GM18498 (cell line): ENCODE measurements around the gene ENDOD1.
A peak's percentile ranks its signal among the peaks of the same experiment; 100 is the strongest.

Source experiments
- ATAC-seq: cut with Tn5 transposase; IDR thresholded peaks from one replicate; pipeline ENCODE4 v1.9.1; 2021; ENCODE audit warnings: mild to moderate bottlenecking, moderate library complexity; ENCODE audit not compliant: unreplicated experiment

Gene ENDOD1

DNA sequence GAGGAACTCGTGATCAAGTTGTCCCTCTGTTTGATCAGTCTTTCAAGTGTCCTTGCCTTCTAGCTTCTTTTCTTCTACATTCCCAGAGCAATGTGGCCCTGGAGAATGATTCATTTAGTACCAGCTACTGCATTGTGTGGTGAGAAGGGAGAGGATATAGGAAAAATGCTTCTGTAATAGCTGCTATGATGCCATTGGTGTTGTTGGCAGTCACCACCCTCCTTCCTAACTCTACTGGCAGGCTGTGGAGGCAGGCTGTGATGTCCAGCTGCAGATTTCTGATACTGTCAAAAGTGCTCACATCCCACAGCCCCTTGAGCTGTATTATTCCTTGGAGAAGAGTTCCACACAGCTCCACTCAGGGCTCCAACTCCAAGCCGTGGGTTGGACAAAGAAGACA lies 52.8 kb downstream of the ENDOD1 start:
- ATAC-seq: no peak

DNA sequence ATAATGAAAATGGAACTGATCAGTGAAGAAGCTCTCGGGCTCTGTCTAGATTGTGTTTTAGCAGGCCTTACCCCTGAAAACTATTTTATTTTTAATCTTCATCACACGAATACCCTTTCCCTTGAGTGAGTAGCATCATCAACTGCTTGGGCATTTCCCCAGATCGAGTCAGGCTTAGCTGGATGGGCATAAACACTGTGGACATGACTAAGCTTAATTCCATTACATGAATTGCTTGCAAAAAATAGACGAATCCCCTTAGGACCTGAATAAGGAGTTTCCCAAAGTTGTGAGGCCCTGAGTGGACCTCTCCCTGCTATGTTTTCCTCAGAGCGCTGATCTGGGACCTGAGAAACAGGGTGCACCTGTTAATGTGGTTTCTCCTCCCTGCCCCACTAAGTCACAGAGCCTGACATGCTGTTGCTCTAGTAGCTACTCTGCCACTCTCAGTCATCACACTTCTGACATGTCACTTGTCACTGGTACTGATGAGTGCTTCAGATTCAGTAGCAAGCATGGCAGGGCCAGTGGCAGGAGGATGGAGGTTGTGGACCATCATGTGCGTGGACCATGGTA lies 53.5 kb downstream of the ENDOD1 start:
- ATAC-seq: no peak

DNA sequence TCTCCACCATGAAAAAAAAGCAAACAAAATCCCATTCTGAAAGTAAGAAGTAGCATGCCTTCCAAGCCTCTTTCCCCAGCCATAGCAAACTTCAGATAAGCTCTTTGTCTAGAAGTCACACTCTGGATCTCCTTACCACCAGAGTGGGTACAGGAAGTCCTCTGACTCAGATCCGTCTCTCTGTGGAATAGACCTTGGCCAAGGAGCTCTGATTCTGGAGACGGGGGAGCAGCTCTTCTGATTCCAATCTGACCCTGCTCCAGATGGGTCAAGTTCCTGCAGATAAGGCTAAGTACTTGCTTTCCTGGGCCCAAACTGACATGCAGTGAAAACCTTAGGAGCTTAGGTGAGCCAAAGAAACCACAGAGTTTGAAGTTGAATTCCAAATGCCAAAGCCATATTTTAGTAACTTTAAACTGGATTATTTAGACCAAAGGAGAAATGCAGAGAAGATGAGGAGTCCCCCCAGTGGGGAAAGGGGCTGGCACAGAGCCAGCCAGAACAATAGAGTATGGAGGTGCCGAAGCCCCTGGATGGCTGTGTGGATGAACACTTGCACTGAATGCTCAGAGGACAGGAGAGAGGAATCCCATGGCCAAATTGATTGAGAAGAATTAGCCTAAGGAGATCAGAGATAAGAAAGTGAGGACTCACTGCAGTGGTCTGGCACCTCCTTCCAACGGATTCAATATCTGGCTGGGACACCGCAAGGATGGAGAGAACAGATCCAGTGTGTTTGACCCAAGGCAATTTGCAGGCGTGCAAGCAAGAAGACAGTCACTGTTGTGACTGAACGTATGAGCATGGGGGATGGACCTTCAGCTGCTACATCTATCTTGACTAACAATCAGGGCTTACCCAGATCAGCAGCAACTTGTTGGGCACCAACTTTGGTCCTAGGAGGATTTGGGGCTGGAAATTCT lies 54.9 kb downstream of the ENDOD1 start:
- no peak for ATAC-seq

DNA sequence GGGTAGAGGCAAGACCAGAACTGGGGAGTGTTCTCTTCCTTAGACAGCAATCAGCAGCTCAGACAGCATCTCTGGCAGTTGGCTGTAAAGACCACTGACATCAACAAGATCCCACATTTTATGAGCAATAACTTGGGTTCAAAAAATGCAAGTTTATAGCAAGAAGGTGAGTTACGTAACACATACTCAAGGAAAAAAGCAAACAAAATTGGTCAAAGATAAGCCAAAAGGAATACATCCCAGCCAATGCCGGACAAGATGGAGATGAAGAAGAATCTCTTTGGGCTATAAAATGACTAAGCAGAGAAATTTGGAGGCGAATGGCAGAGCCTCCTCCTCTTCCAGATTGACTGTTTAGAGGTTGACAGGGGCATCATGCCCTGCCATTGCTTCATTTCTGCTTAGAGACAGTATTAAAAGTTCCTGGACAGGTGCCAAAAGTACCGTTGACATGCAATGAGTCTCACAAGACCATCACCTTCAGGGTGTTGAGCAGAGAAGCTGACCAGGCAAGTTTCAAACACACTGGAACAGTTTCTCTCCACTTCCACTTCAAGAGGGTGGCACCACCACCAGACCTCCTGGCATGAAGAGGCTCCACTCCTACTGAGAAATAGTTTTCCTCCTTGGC lies 55.9 kb downstream of the ENDOD1 start:
- ATAC-seq: no peak

DNA sequence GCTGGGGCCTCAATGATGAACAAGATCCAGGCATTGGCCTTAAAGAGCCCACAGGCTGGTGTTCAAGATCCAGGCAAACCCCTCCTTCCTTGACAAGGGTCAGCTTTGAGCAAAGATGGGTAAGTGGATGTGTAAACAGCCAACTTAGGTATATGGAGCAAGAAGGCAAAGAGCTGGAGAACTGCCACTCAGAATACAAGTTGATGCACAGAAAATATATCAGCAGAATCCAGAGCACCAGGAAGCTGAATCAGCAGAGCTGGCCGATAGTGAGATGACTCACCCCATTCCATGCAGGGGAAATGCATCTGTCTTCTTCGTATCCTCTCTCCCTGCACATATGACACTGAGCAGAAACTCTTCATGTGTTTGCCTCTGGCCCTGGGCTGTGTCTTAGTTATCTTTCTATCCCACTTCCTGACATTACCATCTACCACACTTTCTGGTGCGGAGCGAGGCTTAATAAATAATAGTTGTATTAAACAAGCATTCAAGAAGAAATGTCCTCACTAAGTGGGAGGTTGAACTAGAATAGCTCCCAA lies 57.8 kb downstream of the ENDOD1 start:
- ATAC-seq: no peak

DNA sequence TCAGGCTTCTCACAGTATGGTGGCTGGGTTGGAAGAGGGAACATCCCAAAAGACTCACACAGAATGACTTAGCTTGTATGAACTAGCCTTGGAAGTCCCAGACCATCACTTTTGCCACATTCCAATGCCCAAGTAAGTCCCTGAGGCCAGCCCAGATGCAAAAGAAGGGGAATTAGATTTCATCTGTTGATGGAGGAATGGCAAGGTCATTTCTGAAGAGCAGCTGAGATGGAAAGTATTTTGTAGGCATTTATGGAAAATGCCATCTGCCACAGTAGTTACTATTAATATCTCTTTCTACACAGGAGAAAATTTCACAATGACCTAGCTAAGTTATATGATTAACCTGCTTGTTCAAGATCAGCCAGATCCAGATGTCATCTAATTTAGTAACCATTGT lies 58.8 kb downstream of the ENDOD1 start:
- no peak for ATAC-seq

DNA sequence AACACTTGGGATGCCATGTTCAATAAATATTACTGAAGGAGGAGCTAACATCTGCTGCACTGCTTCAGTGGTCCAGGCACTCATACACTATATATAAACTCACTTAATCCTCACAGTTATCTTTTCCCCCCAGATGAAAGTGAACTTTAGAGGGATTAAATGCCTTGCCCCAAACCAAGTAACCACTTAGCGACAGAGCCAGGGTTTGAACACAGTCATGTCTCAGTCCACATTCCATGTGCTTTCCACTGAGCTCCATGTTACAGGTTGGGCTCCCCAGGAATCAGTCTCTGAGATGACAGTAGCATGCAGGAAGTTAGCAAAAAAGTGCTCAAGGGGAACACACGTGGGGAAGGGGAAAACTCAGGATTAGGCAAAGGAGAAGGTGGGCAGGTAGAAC lies 59.3 kb downstream of the ENDOD1 start:
- ATAC-seq: no peak

DNA sequence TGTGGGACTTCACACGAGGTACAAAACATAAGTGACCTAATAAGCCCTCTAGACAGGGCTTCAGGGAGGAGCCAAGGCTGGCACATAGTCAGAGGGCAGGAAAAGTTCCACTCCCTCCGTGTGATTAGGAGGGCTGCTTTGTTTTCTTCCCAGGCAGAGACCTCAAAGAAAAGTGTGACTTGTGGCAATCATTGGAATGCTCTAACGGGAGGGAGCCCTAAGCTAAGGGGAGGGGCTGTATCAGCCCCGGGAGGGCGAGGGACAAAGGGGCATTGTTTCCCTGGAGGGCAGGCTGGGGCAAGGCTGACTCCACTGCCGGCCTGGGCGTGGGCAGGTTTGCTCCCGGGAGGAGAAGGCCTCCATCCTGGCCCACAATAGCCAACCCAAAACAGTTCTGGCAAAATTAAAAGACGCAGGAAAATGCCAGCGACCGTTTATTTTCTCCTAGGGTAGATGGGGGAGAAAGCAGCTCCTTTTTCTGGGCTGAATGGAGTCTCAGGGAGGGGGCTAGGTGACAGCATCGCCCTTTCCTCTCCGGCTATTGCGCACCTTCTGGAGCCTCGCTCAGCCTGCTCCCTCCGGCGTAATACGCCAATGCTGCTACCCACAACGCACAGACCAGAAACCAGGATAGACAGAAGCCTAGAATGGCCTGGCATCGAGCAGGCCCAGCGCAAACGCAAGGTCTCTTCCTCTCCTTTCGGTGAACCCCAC lies 60.2 kb downstream of the ENDOD1 start:
- ATAC-seq: no peak

DNA sequence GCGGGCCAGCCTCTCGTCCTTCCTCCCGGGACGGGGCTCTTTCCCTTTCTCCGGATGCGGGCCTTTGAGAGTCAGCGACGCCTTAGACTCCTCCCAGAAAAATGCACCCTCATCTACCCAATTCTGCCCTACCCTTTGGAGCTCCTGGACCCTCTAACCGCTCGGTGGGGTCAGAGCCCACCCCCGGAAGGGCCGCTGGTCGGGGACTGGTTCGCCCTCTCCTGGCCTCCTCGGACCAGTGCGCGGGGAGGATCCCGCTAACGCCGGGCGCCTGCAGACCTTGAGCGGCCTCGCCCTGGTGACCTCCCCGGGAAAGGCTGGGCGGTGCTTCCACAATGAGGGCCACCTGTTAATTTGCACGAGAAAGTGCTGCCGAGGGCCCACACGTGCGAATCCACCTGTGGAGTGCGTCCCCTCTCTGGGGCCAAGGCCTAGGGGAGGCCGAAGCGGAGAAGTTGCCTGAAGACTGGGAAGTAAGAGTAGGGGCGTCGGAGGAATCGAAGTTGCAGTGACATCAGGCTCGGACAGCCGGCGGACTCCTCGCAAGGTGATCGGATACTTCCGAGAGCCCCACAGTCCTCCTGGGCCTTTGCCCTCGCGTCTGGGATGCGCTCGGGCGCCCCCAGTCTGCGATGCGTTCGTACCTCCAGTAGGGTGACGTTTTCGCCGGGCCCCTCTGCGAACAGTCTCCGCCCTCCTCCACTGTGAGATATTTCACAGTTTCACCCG lies 61.5 kb downstream of the ENDOD1 start:
- ATAC-seq: peak; percentile 89

DNA sequence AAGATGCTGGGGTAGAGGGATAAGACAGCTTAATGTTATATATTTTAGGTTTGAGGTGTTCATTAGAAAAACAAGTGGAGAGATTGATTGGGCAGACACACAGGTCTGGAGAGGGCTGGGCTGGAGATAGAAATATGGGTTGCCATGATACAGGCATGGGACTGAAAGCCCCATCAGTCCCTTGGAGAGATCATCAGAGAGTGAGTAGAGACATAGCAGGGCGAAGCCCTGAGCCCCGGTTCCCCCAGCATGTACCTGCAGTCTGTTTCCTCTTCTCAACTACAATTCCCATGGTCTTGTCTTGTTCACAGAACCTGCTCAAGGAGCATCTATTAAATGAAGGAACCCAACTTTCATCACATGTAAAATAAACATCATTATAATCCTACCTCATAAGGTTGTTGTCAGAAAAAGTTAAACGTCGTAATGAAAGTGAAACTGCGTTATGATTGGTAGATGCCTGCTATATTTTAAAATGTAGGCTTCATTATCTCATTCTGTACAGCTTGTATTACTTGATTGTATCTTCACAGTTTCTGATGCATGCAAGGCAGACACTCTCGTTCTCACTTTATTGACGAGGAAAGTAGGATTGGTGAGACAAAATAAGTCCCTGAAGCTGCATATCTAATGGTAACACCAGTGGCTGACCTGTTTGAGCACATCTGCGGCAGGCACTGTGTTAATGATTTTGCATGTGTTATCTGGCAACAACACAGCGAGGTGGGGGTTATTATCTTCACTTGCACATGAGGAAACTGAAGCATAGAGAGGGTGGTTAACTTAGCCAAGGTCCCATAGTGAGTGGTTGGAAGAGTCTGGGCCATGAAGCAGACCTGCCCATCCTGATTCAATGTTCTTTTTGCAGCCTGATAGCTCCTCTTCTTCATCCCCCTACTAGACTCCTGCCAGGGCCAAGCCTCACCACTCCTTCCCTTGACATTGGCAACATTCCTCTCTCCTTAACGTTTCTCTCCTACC lies 63.5 kb downstream of the ENDOD1 start:
- ATAC-seq: peak; percentile 15

DNA sequence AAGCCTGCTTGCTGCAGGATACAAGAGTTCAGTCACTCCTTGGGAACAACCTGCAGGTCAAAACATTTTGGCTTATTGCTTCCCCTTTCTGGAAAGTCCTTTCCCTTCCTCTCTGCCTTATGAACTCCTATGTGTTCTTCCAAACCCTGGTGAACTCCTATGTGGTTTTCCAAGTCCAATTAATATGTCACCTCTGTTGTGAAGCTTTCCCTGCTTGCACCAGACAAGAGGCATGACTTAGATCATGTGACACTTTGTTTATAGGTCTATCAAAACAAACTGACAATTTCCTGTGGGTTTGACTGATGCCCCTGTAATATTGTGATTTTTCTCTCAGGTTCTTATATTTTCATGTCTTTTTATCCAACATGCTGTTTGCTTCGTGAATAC lies 64.2 kb downstream of the ENDOD1 start:
- ATAC-seq: no peak

DNA sequence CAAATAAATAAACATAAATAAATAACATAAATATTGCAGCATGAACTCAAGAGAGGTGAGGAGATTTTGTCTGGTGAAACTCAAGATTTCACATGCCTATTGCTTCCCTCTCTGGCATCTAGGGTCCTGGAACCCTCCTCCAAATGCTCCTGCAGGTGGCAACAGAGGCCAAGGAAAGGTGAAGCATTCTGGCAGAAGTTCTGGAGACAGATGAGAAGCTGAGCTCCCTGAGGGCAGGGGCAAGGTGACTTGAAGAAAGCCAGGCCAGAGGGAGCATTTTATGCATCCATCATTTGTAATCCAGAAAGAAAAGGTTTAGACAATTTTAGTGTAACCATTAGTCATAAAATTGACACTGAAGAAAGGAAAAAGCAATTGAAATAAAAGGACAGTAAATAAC lies 64.9 kb downstream of the ENDOD1 start:
- no peak for ATAC-seq

DNA sequence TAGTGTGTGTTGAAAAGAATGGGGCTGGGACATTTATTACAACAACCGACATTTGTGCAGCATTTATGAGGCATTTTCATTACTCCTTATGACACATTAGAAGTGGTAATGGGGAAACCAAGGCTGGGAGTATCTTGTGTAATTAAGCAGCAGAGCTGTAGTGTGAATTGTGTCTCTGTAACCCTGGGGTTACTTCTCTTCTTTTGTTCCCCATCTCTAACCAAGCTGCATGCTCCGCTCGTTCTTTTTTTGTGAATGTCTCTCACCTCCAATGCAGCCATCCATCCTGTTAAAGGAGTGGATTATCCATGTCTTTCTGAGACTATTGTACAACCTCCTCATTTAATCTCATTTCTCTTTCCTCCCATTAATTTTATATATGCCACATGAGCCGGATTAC lies 65.7 kb downstream of the ENDOD1 start:
- ATAC-seq: no peak

DNA sequence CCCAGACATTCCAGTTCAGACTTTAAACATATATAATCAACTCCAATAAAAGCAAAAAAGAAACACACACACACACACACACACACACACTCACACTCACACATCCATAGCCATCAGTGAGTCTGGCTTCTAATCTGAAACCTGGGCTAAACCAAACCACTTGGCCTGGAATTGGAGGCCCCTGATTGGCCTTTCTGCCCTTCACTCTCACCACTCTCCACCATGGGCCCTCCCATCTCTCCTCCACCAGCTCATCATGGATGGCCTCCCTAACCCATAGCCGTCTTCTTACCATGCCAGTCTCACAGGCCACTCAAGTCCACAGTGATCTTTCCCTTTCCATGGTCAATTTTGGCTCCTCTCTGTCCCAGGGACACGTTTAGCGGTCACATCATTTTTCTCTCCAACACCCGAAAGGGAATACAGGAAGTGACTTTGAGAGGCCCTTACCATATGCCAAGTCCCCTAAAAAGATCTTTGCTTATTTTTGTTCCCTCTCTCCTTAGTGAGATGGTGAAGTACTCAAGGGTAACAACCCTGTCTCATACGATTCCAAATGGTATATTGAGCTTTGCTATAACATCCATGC lies 66.6 kb downstream of the ENDOD1 start:
- ATAC-seq: no peak

DNA sequence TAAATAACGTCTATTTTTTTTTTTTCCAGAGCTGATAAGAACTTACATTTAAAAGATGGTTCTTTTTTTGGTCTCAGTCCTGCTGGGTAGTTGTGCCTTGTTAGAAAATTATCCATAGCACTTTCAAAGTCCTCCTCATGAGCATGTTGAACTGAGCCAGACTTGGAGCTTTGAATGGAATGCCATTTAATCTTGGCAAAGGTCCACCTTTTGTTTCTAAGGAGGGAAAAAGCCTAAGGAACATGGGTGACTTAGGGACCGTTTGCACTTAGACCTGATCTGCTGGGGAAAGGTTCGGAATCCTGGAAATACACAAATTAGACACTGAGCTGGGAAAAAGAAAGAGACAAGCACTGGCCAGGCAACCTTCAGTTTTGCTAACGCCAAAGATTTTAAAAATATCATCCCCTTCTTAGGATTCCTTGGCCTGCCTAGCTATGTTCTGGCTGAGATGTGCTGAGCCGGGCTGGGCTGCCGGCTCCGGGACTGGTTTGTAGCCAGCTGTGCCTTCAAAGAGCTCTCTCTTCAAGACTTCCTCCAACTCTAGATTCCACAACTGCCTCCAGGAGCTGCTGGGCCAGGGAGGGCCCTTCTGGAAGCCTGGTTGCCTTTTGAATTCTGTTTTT lies 67.4 kb downstream of the ENDOD1 start:
- ATAC-seq: no peak

DNA sequence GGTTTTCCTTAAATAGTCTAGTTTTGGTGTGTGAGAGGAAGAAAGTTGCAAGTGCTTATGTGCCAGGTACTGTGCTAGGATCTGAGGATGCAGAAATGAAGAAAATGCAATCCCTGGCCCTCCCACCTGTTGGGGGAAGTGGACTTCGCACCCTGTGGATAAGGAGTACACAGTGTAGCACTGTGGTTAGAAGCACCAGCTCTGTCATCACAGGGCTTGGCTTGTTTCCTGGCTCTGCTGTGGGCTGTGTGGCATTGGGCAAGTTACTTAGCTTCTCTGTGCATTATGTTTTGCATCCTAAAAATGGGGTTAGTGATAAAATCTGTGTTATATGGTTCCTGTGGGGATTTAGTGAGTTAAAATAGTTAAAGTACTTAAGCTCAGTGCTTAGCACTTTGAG lies 68.2 kb downstream of the ENDOD1 start:
- ATAC-seq: no peak

DNA sequence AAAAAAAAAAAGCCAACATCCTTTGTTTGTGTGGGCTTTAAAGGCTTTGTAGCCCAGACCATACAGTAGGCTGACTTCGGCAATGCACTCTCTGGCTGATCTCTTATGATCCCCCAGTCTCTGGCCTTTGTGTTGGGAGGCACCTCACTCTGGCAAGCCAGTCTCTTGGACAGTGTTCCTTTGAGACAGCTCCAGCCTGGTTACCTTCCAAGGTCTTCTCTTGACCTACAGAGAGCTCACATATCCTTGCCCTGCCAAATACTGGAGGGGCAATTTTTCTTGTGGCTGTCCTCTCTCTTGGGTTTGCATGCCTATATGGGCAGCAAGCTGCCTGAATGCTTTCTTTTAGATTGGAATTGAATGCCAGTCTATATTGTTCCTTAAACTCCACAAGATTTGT lies 71.6 kb downstream of the ENDOD1 start:
- ATAC-seq: no peak

DNA sequence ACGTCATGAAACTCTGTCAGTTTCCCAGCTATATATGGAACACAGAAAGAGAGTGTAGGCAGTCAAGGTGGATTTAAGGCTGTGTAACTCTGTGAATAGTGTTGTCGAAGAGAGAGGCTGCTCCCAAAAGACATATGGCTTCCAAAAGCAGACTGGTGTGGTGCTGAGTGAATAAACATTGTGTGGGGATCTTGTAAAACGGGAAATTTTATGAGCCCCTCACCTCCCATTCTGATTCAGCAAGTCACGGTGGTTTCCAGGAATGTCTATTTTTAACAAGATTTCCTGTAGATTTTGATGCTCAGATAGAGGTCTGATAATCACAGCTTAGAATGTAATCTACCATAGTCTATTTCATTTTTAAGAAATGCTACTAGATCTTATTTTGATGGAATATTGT lies 73.5 kb downstream of the ENDOD1 start:
- no peak for ATAC-seq

DNA sequence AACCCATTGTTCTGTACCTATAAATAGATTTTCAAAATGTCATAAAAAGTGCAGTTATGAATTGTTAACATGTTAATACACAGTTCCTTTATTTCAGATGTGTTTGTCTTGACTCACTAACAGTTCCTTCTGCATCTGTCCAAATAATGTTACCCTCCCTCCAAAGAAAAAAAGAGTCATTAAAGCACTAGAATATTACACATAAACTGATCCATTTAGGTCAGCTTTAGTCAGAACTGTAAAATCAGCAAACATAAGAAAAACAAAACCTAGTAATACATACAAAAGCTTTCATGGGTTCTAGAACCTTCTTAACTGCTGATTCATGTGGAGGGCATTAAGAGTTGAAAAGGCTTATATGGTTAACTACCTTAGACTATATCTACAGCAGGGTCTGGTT lies 76.0 kb downstream of the ENDOD1 start:
- ATAC-seq: no peak
